IMR-90 (cell line): Measurements from ENCODE around the gene KDM4E. TPM values are rescaled to one million over a fixed set of nuclear protein-coding genes. Genes with fewer than 3 reads are reported as not detected.

Source experiments
- ATAC-seq: fragments of 200-7000 bp; cut with Tn5 transposase; 2 replicates; pipeline ENCODE4 v1.9.1; 2020; ENCODE audit warnings: low read depth, mild to moderate bottlenecking, moderate library complexity
- Bru-seq: library from RNA; stranded (reverse); fragments of 400-500 nt; gene quantifications from one replicate; lab custom pipeline; 2021; lab: Mats Ljungman, UMichigan
- BruChase-seq, 2 experiments: library from RNA; stranded (reverse); fragments of 400-500 nt; gene quantifications; one replicate each; lab custom pipeline; 2021; lab: Mats Ljungman, UMichigan
- BruUV-seq: library from RNA; stranded (reverse); fragments of 400-500 nt; replicated peaks from 2 replicates; lab custom pipeline; 2021; lab: Mats Ljungman, UMichigan
- CTCF ChIA-PET: fragments of 300-600 bp; formaldehyde crosslinking; extraction: SDS; loops from one replicate; lab custom pipeline; 2021; ENCODE audit warnings: antibody characterized with exemption; lab: Yijun Ruan, JAX
- POLR2A ChIA-PET: fragments of 300-600 bp; sonication (Branson Sonifier 250); formaldehyde crosslinking; loops from one replicate; lab custom pipeline; 2022; ENCODE audit warnings: antibody characterized with exemption; ENCODE audit not compliant: unreplicated experiment; lab: Charles Lee
- DNase-seq: peaks from one replicate; pipeline ENCODE4 v3.0.0; 2013
- H2AFZ ChIP-seq: replicated peaks from 2 replicates; pipeline ENCODE3; 2013; ENCODE audit warnings: low read length, mild to moderate bottlenecking; ENCODE audit not compliant: poor library complexity
- H2AK5ac ChIP-seq: 2 replicates; pipeline ENCODE4 v1.6.1; 2013; ENCODE audit warnings: low read depth, low read length, inconsistent platforms
- H2AK9ac ChIP-seq: replicated peaks from 2 replicates; pipeline ENCODE3; 2013; ENCODE audit warnings: mild to moderate bottlenecking, low read depth, low read length, moderate library complexity; ENCODE audit not compliant: poor library complexity
- H2BK120ac ChIP-seq: 2 replicates; pipeline ENCODE4 v1.6.1; 2013; ENCODE audit warnings: low read depth, low read length, inconsistent platforms
- H2BK15ac ChIP-seq: 3 replicates; pipeline ENCODE4 v1.6.1; 2013; ENCODE audit warnings: low read depth, low read length, inconsistent platforms
- H2BK20ac ChIP-seq: 2 replicates; pipeline ENCODE4 v1.6.1; 2013; ENCODE audit warnings: low read depth, mild to moderate bottlenecking, inconsistent platforms, low read length, moderate library complexity
- H2BK5ac ChIP-seq: 2 replicates; pipeline ENCODE4 v1.6.1; 2013; ENCODE audit warnings: mild to moderate bottlenecking, low read depth, low read length, inconsistent platforms; ENCODE audit not compliant: poor library complexity, severe bottlenecking
- H3K14ac ChIP-seq: replicated peaks from 2 replicates; pipeline ENCODE4 v1.6.1; 2013; ENCODE audit warnings: low read depth, low read length, inconsistent platforms
- H3K18ac ChIP-seq: 2 replicates; pipeline ENCODE4 v1.6.1; 2013; ENCODE audit warnings: low read depth, low read length, control low read depth
- H3K23ac ChIP-seq: 2 replicates; pipeline ENCODE4 v1.6.1; 2013; ENCODE audit warnings: low read depth, low read length, inconsistent platforms
- H3K27ac ChIP-seq: 2 replicates; pipeline ENCODE4 v1.5.1; 2013; ENCODE audit warnings: mild to moderate bottlenecking, control low read depth, low read length; ENCODE audit not compliant: insufficient read depth
- H3K27me3 ChIP-seq: 2 replicates; pipeline ENCODE4 v1.6.1; 2013; ENCODE audit warnings: low read length; ENCODE audit not compliant: control insufficient read depth, insufficient read depth
- H3K36me3 ChIP-seq: 2 replicates; pipeline ENCODE4 v1.6.1; 2013; ENCODE audit warnings: low read length, mixed read lengths; ENCODE audit not compliant: control insufficient read depth, insufficient read depth
- H3K4ac ChIP-seq: 2 replicates; pipeline ENCODE4 v1.6.1; 2013; ENCODE audit warnings: low read depth, low read length, inconsistent platforms
- H3K4me1 ChIP-seq: 2 replicates; pipeline ENCODE4 v1.6.1; 2013; ENCODE audit warnings: low read length, mixed read lengths; ENCODE audit not compliant: control insufficient read depth, insufficient read depth
- H3K4me2 ChIP-seq: 2 replicates; pipeline ENCODE4 v1.6.1; 2013; ENCODE audit warnings: low read depth, mild to moderate bottlenecking, control low read depth, low read length, moderate library complexity
- H3K4me3 ChIP-seq: 2 replicates; pipeline ENCODE4 v1.5.1; 2013; ENCODE audit warnings: low read depth, mild to moderate bottlenecking, control low read depth, low read length, moderate library complexity; ENCODE audit not compliant: insufficient read depth
- H3K56ac ChIP-seq: 2 replicates; pipeline ENCODE4 v1.6.1; 2013; ENCODE audit warnings: low read length, inconsistent platforms; ENCODE audit not compliant: insufficient read depth; ENCODE audit errors: extremely low read depth
- H3K79me1 ChIP-seq, 2 experiments: 2 replicates each; pipeline ENCODE4 v1.6.1; 2013; ENCODE audit warnings: low read length in 2 of 2, inconsistent platforms in 1 of 2, low read depth in 1 of 2
- H3K9ac ChIP-seq: 2 replicates; pipeline ENCODE4 v1.6.1; 2013; ENCODE audit warnings: low read depth, low read length, control low read depth
- H3K9me1 ChIP-seq: 2 replicates; pipeline ENCODE4 v1.6.1; 2013; ENCODE audit warnings: low read length, inconsistent platforms; ENCODE audit not compliant: insufficient read depth
- H3K9me3 ChIP-seq: 2 replicates; pipeline ENCODE4 v1.6.1; 2013; ENCODE audit warnings: low read length; ENCODE audit not compliant: control insufficient read depth, insufficient read depth
- H4K20me1 ChIP-seq: 2 replicates; pipeline ENCODE4 v1.6.1; 2013; ENCODE audit warnings: low read length, inconsistent platforms; ENCODE audit not compliant: insufficient read depth
- H4K5ac ChIP-seq: 2 replicates; pipeline ENCODE4 v1.6.1; 2013; ENCODE audit warnings: mild to moderate bottlenecking, low read depth, low read length, control low read depth
- H4K8ac ChIP-seq, 2 experiments: 2 replicates each; pipeline ENCODE4 v1.6.1; 2013; ENCODE audit warnings: low read depth in 2 of 2, low read length in 2 of 2, control low read depth in 1 of 2, inconsistent platforms in 1 of 2
- H4K91ac ChIP-seq: 2 replicates; pipeline ENCODE4 v1.6.1; 2013; ENCODE audit warnings: low read depth, low read length, inconsistent platforms; ENCODE audit not compliant: insufficient read depth
- BHLHE40 ChIP-seq: fragments of 150-350 bp; IDR thresholded peaks from 2 replicates; pipeline ENCODE4 v1.6.1; 2016; ENCODE audit warnings: mild to moderate bottlenecking, low read depth, low read length
- CEBPB ChIP-seq: IDR thresholded peaks from 2 replicates; pipeline ENCODE4 v1.6.1; 2012; ENCODE audit warnings: low read depth, low read length, improper control_type of control experiment
- CHD1 ChIP-seq: IDR thresholded peaks from 2 replicates; pipeline ENCODE4 v1.6.1; 2012; ENCODE audit warnings: low read depth, low read length, improper control_type of control experiment
- ELK1 ChIP-seq: fragments of 150-350 bp; IDR thresholded peaks from 2 replicates; pipeline ENCODE4 v1.6.1; 2016; ENCODE audit warnings: low read depth, mild to moderate bottlenecking, low read length, moderate library complexity, borderline replicate concordance
- FOS ChIP-seq: fragments of 150-350 bp; IDR thresholded peaks from 2 replicates; pipeline ENCODE4 v1.6.1; 2016; ENCODE audit warnings: low read depth, low read length
- MAFK ChIP-seq: IDR thresholded peaks from 2 replicates; pipeline ENCODE4 v1.6.1; 2012; ENCODE audit warnings: low read depth, low read length, improper control_type of control experiment
- MXI1 ChIP-seq: IDR thresholded peaks from 2 replicates; pipeline ENCODE4 v1.6.1; 2012; ENCODE audit warnings: low read depth, mild to moderate bottlenecking, low read length, moderate library complexity, borderline replicate concordance
- NFE2L2 ChIP-seq: fragments of 150-350 bp; IDR thresholded peaks from 2 replicates; pipeline ENCODE4 v1.6.1; 2016; ENCODE audit warnings: low read depth, mild to moderate bottlenecking, low read length
- POLR2A ChIP-seq: IDR thresholded peaks from 2 replicates; pipeline ENCODE4 v1.6.1; 2012; ENCODE audit warnings: mild to moderate bottlenecking, low read depth, low read length
- RCOR1 ChIP-seq: IDR thresholded peaks from 2 replicates; pipeline ENCODE4 v1.6.1; 2012; ENCODE audit warnings: mild to moderate bottlenecking, low read length, improper control_type of control experiment; ENCODE audit not compliant: insufficient replicate concordance
- RFX5 ChIP-seq: IDR thresholded peaks from 2 replicates; pipeline ENCODE4 v1.8.0; 2012; ENCODE audit warnings: low read depth, mild to moderate bottlenecking, low read length, moderate library complexity
- SMC3 ChIP-seq: fragments of 150-350 bp; IDR thresholded peaks from 2 replicates; pipeline ENCODE4 v1.6.1; 2016; ENCODE audit warnings: low read depth, mild to moderate bottlenecking, antibody characterized with exemption, low read length, moderate library complexity
- WGBS, 2 experiments: methylation state at CpG; one replicate each; pipeline versions ENCODE4 v1.1.5 to v1.1.7; 2013; ENCODE audit warnings: missing lambda C conversion rate in 2 of 2; ENCODE audit not compliant: insufficient read length in 1 of 2; ENCODE audit errors: extremely low coverage in 2 of 2; 5-methylcytosine and 5-hydroxymethylcytosine counted together
- dilution Hi-C: fragments of 300-500 bp; cut with HindIII; formaldehyde crosslinking; loops from one replicate; pipeline ENCODE4 v1.14.3; 2018; ENCODE audit warnings: low sequenced_read_pairs; ENCODE audit not compliant: unreplicated experiment
- in situ Hi-C: fragments of 300-500 bp; cut with MboI; formaldehyde crosslinking; loops from 3 replicates; pipeline ENCODE4 v1.14.3; 2019; ENCODE audit warnings: low sequenced_read_pairs, inconsistent platforms, mixed read lengths
- intact Hi-C: fragments of 100-400 bp; cut with micrococcal nuclease; formaldehyde crosslinking; loops from 2 replicates; pipeline ENCODE4 v1.10.0; 2022
- long read RNA-seq: library from polyadenylated mRNA; unstranded; transcript quantifications from one replicate; pipeline ENCODE4 v2.0.0, GENCODE V29; 2021; ENCODE audit not compliant: unreplicated experiment
- polyA plus RNA-seq, 3 experiments: library from polyadenylated mRNA; depleted of rRNA; stranded (reverse); fragments of >200 nt; gene quantifications; 2 replicates each; pipeline ENCODE4 v1.2.3, GENCODE V29; 2012; ENCODE audit warnings: low replicate concordance in 1 of 3
- total RNA-seq: library from RNA; depleted of rRNA; stranded (reverse); fragments of >200 nt; gene quantifications from 2 replicates; pipeline ENCODE4 v1.2.3, GENCODE V29; 2012; rRNA removed

KDM4E gene
- total RNA-seq (not detected in 2 replicates), polyA plus RNA-seq (2012; rRNA removed) (not detected in 2 replicates), Bru-seq, nascent RNA (not detected), BruChase-seq, experiment 1, labeled RNA remaining after a 6-hour chase (not detected), BruChase-seq, experiment 2, labeled RNA remaining after a 2-hour chase (not detected)
- not detected in 2 replicates for polyA plus RNA-seq (2012; cell fraction: cytosol; rRNA removed)
- not detected in 2 replicates for polyA plus RNA-seq (2012; cell fraction: nucleus; rRNA removed; ENCODE audit: low replicate concordance)
- long read RNA-seq = 0 reads

- dilution Hi-C loops = no loop called here
These were observed at the start of gene KDM4E for GRCh38 chr11:95024958-95025357. Gene KDM4E (plus strand): TSS chr11:95025258. CDS start chr11:95025558, 300 bp downstream.

More at GRCh38 chr11:95024958-95025357, at the start of gene KDM4E:
- H3K9ac ChIP-seq = no peak within 1 kb of the TSS
- DNase-seq = no peak
- H3K36me3 ChIP-seq = no peaks in the 10 kb centered on the region
- H3K27me3 ChIP-seq = no peaks in the 10 kb centered on the region; the same call in 1 of the 2 replicates
- no peak within 1 kb of the TSS for H3K56ac ChIP-seq
- no peak within 1 kb of the TSS for H3K4me2 ChIP-seq
- no peak within 1 kb of the TSS for H3K4ac ChIP-seq
- no peak within 1 kb of the TSS for H3K18ac ChIP-seq
- H3K4me3 ChIP-seq = no peak within 1 kb of the TSS
- BruUV-seq = no TSS peak
- H4K5ac ChIP-seq = no peak within 1 kb of the TSS
- no peak within 1 kb of the TSS for H2BK5ac ChIP-seq
- no peak within 1 kb of the TSS for H2AFZ ChIP-seq
- no peaks in the 10 kb centered on the region for H3K9me1 ChIP-seq
- no peak within 1 kb of the TSS for H3K27ac ChIP-seq
- TF ChIP-seq POLR2A = no peak
- no peak for TF ChIP-seq RFX5
- no peak for TF ChIP-seq RCOR1
- TF ChIP-seq SMC3 = no peak
- TF ChIP-seq MXI1 = no peak
- TF ChIP-seq BHLHE40 = no peak
- no peak for TF ChIP-seq CHD1
- no peak for TF ChIP-seq NFE2L2
- TF ChIP-seq FOS = no peak
- TF ChIP-seq ELK1 = no peak
- TF ChIP-seq CEBPB = no peak
- no peak for TF ChIP-seq MAFK
- ChIA-PET CTCF (no interaction called here), POLR2A (no interaction called here)
- no peak within 1 kb of the TSS for H2BK20ac ChIP-seq
- H4K8ac ChIP-seq = no peak within 1 kb of the TSS
- no peaks in the 10 kb centered on the region for H4K20me1 ChIP-seq
- in situ Hi-C loops (no loop called here), intact Hi-C loops (no loop called here)
- H2BK120ac ChIP-seq = no peak within 1 kb of the TSS
- no peak within 1 kb of the TSS for H2BK15ac ChIP-seq
- H3K9me3 ChIP-seq = no peaks in the 10 kb centered on the region
- no peak within 1 kb of the TSS for H3K14ac ChIP-seq
- H2AK5ac ChIP-seq = no peak within 1 kb of the TSS
- no peak for ATAC-seq
- H3K79me1 ChIP-seq = no peaks in the 10 kb centered on the region
- H3K23ac ChIP-seq = no peak within 1 kb of the TSS
- no peak within 1 kb of the TSS for H2AK9ac ChIP-seq
- no peak within 1 kb of the TSS for H4K91ac ChIP-seq
- no CpG with 5 or more reads among the region's 1 CpG for WGBS, 2 experiments
- H3K4me1 ChIP-seq = no peaks in the 10 kb centered on the region
